Transverse colon (tissue), 4 donors: ENCODE measurements around the gene GALNT11.
"Not testable (repeated sequence)": the region's sequence is repeated elsewhere in the genome, so short reads cannot be mapped to it uniquely, and the experiment has no call there.

Experiments
- EP300 ChIP-seq: sonication (generic); formaldehyde crosslinking; IDR thresholded peaks from one replicate; pipeline ENCODE4 v1.6.1; 2017; ENCODE audit warnings: antibody characterized with exemption, low read depth
- POLR2A ChIP-seq: fragments of 450-650 bp; IDR thresholded peaks from one replicate; pipeline ENCODE4 v1.6.1; 2016; ENCODE audit warnings: antibody characterized with exemption, mild to moderate bottlenecking, moderate library complexity
- POLR2AphosphoS5 ChIP-seq, 3 donors: sonication (generic); formaldehyde crosslinking; IDR thresholded peaks; one replicate each; pipeline ENCODE4 v1.6.1; 2016; ENCODE audit warnings: antibody characterized with exemption in 3 of 3
- TF ChIP-seq, protein P1 (sequence below), 5 experiments: fragments of 200-600 bp in 3 of 5; fragments of 450-650 bp in 2 of 5; sonication (generic) in 3 of 5; IDR thresholded peaks; 1 replicate in 2 of 5; 2 replicates in 3 of 5; pipeline ENCODE4 v1.5.1; 2016 to 2017; ENCODE audit warnings: antibody characterized with exemption in 5 of 5, inconsistent platforms in 3 of 5, mild to moderate bottlenecking in 2 of 5, moderate library complexity in 1 of 5

DNA sequence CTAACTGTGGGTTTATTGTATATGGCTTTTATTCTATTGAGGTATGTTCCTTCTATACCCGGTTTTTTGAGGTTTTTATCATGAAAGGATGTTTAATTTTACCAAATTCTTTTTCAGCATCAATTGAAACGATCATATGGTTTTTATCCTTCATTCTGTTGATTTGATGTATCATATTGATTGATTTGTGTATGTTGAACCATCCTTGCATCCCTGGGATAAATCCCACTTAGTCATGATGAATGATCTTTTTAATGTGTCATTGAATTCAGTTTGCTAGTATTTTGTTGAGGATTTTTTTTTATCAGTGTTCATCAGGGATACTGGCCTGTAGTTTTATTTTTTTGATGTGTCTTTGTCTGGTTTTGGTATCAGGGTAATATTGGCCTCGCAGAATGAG is 19.4 kb downstream of the GALNT11 start:
- TF ChIP-seq, protein P1, sequence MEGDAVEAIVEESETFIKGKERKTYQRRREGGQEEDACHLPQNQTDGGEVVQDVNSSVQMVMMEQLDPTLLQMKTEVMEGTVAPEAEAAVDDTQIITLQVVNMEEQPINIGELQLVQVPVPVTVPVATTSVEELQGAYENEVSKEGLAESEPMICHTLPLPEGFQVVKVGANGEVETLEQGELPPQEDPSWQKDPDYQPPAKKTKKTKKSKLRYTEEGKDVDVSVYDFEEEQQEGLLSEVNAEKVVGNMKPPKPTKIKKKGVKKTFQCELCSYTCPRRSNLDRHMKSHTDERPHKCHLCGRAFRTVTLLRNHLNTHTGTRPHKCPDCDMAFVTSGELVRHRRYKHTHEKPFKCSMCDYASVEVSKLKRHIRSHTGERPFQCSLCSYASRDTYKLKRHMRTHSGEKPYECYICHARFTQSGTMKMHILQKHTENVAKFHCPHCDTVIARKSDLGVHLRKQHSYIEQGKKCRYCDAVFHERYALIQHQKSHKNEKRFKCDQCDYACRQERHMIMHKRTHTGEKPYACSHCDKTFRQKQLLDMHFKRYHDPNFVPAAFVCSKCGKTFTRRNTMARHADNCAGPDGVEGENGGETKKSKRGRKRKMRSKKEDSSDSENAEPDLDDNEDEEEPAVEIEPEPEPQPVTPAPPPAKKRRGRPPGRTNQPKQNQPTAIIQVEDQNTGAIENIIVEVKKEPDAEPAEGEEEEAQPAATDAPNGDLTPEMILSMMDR (IDR thresholded peaks at IDR 0.05) = not testable (repeated sequence)
- TF ChIP-seq POLR2AphosphoS5 (IDR thresholded peaks at IDR 0.05); POLR2A; EP300: not testable (repeated sequence)
